GM12865 (cell line): ENCODE results near the gene DNHD1.
A peak's percentile ranks its signal among the peaks of the same experiment; 100 is the strongest.

ENCODE experiments used
- DNase-seq: peaks from one replicate; pipeline ENCODE4 v3.0.0; 2010; ENCODE audit warnings: low read depth
- H3K4me3 ChIP-seq: 2 replicates; pipeline ENCODE4 v1.5.1; 2011; ENCODE audit warnings: mild to moderate bottlenecking, low read depth, low read length, control low read depth
- CTCF ChIP-seq: IDR thresholded peaks from 2 replicates; pipeline ENCODE4 v1.5.1; 2011; ENCODE audit warnings: low read length, control low read depth, low read depth, inconsistent platforms; ENCODE audit not compliant: insufficient read depth; ENCODE audit errors: missing control alignments

DNHD1 gene

GRCh38 chr11:6617315-6617781 lies 120.3 kb downstream of the DNHD1 start:
- no peak for DNase-seq
- H3K4me3 ChIP-seq = no peak overlapping the region

GRCh38 chr11:6618117-6619003 lies 121.3 kb downstream of the DNHD1 start:
- peak overlapping the region; percentile 90 for H3K4me3 ChIP-seq
- DNase-seq = peak; percentile 48
- no peak for TF ChIP-seq CTCF

More at GRCh38 chr11:6617315-6617781, 120.3 kb downstream of the DNHD1 start:
- no peak for TF ChIP-seq CTCF

- TF ChIP-seq CTCF = no peak
- peak; percentile 94 for DNase-seq
- peak within 1 kb of the TSS; percentile 90 for H3K4me3 ChIP-seq
These were observed 122.1 kb downstream of the DNHD1 start, which contains the start of gene TPP1 for GRCh38 chr11:6619004-6619745. TPP1 (minus strand) TSS chr11:6619422; CDS start chr11:6619400, 22 bp downstream.

GRCh38 chr11:6620636-6621035 lies 123.6 kb downstream of the DNHD1 start:
- H3K4me3 ChIP-seq = no peak overlapping the region
- no peak for DNase-seq
- no peak for TF ChIP-seq CTCF
